Endometrial microvascular endothelial cells (primary cell): ENCODE data around the gene CYP26C1. TPM values are rescaled to one million over a fixed set of nuclear protein-coding genes. Genes with fewer than 3 reads are reported as not detected.

ENCODE experiments used
- in situ Hi-C: cut with HindIII; loops from 2 replicates; pipeline ENCODE4 v1.10.0; 2017; ENCODE audit warnings: low sequenced_read_pairs, low pct_unique_long_range_greater_than_20kb; ENCODE audit errors: inconsistent ontology term
- total RNA-seq: library from RNA; depleted of rRNA; stranded (reverse); fragments of >200 nt; gene quantifications from one replicate; pipeline ENCODE4 v1.2.3, GENCODE V29; 2015; ENCODE audit errors: inconsistent ontology term

CYP26C1 gene, protein sequence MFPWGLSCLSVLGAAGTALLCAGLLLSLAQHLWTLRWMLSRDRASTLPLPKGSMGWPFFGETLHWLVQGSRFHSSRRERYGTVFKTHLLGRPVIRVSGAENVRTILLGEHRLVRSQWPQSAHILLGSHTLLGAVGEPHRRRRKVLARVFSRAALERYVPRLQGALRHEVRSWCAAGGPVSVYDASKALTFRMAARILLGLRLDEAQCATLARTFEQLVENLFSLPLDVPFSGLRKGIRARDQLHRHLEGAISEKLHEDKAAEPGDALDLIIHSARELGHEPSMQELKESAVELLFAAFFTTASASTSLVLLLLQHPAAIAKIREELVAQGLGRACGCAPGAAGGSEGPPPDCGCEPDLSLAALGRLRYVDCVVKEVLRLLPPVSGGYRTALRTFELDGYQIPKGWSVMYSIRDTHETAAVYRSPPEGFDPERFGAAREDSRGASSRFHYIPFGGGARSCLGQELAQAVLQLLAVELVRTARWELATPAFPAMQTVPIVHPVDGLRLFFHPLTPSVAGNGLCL
- 0.56 TPM for total RNA-seq

DNA sequence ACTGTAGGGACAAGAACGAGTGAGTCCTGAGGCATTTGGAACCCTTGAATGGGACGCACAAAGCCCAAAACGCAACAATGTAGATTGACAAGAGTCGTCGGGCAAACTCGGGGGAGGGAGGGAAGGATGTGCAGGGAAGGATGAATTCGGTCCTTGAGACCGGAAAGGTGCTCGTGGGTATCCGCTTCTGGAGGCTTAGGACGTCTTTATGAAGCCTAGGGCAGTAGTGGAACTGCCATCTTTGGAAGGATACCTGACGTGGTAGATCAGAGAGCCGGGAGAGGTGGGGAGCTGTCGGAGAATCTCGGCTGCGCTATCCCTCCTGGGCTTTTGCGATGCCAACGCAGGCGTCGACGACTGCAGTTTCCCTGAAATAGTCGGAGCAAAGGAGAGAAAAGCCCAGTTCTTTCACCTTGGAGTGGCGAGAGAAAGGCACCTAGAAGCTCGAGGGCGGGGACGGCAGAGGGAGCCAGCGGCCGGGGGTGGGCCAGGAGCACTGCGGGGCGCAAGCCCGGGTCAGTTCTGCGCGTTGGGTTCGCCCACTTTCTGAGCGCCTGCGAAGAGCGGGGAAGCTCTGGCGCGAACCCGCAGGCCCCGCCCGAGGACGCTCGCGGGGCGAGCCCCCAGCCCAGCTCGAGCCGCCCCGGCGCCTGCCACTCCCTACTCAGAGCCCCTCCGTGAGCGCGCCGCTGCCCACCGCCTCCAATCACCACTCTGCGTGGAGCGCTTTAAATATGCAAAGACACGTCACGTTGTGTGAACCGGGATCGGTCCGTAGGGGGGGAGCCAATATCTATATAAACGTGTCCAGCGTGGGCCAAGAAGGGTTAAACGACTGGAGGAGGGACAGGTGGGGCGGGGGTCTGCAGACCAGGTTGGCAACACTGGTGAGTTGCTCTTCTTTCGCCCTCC, at the start of gene CYP26C1:
Gene CYP26C1, plus strand, starts transcription at position 824 of the 912 bp plus-strand sequence. CDS start 466 bp downstream, outside the sequence.
- in situ Hi-C loops = no loop called here

DNA sequence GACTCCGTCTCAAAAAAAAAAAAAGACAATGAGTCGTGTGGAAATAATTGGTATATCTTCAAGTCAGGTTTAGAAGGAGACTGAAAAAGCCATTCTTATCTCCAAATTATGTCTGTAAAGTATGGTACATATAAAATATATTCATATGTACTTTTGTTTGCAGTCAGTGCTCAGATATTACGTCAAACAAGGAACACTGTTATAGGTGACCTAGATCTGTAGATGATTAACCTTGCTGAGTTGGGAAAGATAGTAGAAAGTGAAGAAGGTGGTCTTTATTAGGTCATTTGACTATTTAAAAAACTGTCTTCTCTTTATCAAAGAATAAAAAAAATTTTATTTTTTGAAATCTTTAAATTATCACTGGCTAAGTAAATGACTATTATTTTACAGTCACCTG, 44.9 kb upstream of the CYP26C1 start:
- in situ Hi-C loops = no loop called here

DNA sequence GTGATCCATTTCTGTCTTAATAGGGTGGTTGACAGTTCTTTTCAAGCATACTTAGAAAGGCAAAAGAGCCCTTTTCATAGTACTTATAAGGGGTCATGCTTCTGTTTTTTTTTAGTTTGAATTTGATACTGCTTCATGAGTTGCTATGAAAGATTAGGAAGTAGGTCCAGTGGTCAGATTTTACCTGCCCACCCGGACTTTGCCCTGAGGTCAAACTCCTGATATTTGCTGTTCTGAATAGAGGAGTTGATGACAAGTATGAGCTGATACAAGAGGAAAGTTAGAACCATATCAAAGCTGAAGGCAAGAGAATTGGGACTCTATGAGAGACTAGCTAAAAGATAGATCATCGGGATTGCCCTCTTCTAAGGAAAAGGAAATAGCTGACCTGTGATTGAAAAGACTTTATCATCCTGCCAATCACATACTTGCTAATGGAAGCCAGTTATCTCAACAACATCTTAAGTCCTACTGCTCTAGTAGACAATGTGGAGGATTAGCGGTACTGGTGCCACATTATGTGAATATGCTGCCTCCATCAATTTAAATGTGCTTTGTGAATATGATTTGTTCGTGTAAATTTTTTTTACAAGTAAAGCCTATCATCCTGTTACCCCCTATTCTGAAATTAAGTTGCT, 37.5 kb upstream of the CYP26C1 start:
- in situ Hi-C loops = no loop called here

DNA sequence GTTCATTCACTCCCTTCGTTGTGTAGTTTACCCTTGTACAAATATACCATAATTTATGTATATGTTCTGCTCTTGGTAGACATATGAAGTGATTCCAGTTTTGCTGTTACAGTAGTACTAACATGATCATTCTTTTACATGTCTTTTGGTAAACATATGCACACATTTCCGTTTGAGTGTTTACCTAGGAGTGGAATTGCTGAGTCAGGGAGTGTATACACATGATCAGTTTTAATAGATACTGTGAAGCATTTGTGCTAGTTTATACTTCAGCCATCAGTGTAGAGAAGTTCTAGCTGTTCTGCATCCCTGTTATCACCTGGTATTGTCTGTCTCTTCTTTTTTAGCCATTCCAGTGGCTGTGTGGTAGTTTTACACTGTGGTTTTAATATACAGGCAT, 34.5 kb upstream of the CYP26C1 start:
- in situ Hi-C loops = no loop called here

DNA sequence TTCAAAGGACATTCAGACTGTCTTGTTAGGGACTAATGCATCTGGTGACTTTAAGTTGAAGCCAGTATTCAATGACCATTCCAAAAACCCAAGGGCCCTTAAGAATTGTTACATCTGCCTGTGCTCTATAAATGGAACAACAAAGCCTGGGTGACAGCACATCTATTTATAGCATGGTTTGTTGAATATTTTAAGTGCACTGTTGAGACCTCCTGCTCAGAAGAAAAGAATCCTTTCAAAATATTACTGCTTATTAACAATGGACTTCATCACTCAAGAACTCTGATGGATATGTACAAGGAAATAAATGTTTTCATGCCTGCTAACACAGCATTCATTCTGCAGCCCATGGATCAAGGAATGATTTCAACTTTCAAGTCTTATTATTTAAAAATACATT, 33.1 kb upstream of the CYP26C1 start:
- in situ Hi-C loops = no loop called here

DNA sequence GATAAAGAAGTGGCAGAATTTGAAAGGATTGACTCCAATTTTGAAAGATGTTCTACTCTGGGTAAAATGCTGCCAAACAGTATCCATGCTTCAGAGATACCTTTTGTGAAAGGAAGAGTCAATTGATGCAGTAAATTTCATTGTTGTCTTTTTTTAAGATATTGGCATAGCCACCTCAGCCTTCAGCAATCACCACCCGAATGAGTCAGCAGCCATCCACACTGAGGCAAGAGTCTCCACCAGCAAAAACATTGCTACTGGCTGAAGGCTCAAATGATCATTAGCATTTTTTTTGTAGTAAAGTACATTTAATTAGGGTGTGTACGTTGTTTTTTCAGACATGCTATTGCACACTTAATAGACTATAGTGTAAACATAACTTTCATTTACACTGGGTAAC, 31.7 kb upstream of the CYP26C1 start:
- in situ Hi-C loops = no loop called here

DNA sequence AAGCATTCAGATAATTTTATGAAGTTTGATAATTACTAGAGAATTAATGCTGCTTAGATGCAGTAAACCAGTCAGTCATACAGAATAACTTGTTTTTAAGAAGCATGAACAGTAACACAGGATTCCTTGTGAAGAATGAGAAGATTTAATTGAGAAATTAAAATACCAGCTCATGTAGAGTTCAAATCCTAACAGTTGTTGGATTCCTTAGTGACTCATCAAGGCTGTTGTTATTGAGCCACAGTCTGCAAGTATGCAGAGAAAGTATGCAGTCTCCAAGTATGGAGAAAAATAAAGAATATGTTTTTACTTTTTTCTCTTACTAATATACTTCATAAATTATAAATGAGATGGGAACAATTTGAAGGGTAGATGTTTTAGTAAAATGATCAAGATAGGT, 30.2 kb upstream of the CYP26C1 start:
- in situ Hi-C loops = no loop called here

DNA sequence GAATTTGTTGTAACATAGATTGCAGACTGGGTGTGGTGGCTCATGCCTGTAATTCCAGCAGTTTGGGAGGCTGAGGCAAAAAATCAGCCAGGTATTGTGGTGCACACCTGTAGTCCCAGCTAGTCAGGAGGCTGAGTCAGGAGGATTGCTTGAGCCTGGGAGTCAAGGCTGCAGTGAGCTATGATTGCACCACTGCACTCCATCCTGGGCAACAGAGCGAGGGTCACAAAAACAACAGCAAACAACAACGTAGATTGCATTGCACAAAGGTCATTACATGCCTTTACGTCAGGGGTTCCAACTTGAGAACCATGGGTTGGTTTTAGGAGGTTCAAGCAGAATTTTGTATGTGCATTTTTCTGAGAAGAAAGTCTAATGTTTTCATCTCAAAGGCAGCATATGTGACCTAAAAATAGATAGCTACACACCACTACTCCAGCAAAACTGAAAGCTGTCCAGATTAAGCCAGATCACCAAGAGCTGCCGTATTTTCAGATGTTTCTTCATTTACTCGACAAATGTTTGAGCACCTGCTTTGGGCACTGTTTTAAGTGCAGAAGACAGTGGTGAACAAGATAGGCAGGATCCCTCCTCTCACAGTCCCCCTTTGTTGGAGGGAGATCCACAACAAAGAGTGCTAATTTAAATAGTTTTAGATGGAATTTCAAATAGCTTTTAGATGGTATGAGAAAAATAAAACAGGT, 28.3 kb upstream of the CYP26C1 start:
- in situ Hi-C loops = no loop called here

DNA sequence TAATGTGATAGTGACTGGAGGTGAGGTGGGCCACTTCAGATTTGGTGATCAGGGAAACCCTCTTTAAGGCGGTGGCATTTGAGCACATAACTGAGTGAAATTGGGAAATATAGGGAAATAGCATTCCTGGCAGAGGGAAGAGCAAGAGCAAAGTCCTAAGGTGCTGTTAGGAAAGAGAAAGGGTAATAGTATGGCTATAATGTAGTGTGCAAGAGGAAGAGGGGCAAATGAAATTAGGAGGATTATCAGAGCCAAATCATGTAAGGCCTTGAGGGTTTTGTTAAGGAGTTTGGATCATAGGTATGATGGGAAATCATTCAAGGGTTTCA, 27.8 kb upstream of the CYP26C1 start:
- in situ Hi-C loops = no loop called here

DNA sequence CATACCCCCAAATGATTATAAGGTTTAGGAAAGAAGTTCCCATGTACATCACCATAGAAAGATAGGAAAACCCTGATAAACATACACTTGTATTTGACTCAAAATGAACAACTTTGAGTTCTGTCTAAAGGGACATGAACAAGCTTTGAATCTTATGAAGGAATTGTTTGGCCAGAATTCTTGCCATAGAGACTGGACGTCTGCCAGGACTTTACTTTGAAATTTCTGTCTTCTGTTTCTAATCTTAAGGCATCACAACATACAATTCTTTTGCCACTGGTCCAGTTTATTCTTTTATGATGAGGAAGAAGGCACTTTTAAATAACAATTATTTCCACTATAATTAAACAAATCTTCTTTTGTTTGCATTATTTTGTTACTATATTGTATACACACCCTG, 26.2 kb upstream of the CYP26C1 start:
- in situ Hi-C loops = no loop called here

DNA sequence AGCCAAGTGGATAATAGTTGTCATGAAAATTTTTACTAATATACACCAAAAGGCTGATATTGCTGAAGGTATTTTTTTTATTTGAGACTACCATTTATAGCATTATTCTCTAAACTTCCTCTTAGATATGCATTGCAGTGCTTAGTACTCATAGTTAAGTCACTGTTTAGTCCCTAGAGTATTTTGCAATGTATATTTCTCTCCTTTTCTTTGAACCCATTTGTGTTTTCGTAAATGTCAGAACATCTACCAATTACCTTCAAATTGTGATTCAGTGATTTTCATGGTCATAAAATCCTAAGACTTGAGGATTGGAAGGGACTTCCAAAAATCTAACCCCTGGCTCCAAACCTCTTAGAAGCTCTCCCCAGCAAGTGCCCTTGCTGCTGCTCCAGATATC, 21.5 kb upstream of the CYP26C1 start:
- in situ Hi-C loops = no loop called here

DNA sequence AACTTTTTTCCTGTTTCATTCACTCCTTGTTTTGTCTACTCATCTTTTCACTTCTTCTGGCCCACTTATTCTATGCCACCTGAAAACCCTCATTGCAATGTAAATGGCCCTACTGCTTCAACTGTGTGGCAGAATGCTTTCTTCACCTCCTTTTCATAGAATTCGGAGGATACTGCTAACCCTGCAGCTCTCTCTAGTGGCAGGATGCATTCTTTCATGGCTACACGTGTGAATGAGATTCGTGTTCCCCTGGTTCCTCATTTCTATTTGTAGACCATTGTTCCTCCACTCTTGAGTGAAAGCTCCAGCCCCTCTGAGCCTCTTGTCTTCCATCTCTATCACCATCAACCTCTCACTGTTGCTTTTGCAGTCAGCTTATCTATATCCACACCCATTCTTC, 20.9 kb upstream of the CYP26C1 start:
- in situ Hi-C loops = no loop called here

DNA sequence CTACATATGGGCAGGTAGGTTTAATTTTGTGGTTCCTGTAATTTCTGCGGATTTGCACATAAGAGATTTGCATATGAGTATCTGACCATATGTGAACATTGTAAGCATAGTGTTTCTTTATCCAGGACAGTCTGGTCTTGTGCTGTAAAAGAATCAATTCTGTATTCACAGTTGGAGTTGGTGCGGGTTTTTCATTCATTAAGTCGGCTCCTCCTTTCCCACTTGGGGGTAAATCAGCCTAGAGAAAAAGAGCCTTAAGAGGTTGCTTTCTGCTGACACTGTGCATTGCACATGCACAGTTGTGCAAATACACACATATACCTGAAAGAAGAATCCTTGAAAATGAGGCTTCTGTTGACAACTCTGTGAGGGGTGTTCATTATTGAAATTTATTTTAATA, 6.1 kb upstream of the CYP26C1 start:
- in situ Hi-C loops = no loop called here

DNA sequence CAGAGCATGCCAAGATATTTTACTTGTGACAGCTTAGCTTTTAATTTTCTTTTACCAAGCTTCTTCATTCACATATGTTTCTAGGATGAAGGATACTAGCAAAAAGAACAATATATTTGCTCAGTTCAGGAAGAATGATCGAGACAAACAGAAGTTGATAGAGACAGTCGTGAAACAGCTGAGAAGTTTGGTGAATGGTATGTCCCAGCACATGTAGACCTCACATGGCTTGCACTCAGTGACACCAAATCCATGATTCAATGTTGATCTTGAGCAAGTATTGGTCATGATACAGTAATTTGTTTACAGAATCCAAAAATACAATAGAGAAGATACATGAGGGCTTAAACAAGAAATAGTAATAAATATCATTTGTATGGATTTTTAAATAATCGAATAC, 2.5 kb upstream of the CYP26C1 start:
- in situ Hi-C loops = no loop called here

DNA sequence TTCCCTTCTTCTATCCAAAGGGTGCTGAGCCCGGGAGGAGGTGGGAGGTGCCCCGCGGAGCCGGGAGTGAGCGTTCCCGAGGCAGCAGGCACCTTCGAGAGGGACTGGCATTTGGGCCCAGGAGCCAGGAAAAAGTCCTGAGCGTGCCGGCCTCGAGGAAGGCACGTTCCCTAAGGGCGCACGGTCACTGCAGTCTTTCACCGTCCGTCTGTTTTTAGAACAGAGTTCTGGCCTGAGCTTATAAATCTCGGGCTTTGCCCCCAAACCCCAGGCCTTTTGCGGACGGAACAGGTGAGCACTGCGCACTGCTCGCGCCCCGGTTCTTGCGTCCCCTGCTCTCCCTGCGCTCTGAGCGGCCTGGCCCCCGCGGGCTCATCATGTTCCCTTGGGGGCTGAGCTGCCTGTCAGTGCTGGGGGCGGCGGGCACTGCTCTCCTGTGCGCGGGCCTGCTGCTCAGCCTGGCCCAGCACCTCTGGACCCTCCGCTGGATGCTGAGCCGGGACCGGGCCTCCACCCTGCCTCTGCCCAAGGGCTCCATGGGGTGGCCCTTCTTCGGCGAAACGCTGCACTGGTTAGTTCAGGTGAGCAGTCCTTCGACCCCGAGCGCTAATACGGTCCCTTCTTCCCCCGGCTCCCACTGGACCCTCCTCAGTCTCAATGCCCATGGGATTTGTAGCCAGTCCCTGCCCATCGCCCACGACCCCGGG, 442 bp downstream of the CYP26C1 start:
- in situ Hi-C loops = no loop called here

DNA sequence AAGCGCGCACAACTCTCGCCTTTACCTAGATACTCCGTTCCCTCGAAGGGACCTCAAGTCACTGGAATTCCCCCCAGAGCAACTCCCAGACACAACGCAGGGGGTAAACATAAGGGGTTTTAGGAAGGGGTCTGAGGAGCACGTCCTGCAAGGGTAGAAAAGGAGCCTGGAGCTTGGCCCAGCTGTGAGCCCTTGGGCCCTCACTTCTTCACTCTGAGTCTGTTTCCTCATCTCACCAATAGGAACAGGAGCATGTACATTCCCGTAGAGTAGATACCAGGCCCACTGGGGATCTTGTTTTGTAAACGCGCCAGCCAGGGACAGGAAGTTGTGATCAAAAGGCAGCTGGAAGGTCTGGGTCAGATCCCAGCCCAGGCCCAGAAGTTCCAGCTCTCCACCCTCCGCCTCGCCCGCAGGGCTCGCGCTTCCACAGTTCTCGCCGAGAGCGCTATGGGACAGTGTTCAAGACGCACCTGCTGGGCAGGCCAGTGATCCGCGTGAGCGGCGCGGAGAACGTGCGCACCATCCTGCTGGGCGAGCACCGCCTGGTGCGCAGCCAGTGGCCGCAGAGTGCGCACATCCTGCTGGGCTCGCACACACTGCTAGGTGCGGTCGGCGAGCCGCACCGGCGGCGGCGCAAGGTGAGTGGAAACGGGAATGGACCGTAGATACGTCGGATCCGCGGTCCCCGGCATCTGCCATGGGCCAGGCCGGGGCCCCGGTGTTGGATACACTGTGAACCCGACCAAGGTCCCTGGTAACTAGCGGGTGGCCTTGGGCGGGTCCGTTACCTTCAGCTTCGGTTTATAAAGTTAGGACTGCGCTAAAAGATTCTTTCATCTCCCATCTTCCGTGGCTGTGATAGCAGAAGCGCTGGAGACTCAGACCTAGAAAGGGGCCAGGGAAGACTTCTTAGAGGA, 1.3 kb downstream of the CYP26C1 start:
- in situ Hi-C loops = no loop called here

DNA sequence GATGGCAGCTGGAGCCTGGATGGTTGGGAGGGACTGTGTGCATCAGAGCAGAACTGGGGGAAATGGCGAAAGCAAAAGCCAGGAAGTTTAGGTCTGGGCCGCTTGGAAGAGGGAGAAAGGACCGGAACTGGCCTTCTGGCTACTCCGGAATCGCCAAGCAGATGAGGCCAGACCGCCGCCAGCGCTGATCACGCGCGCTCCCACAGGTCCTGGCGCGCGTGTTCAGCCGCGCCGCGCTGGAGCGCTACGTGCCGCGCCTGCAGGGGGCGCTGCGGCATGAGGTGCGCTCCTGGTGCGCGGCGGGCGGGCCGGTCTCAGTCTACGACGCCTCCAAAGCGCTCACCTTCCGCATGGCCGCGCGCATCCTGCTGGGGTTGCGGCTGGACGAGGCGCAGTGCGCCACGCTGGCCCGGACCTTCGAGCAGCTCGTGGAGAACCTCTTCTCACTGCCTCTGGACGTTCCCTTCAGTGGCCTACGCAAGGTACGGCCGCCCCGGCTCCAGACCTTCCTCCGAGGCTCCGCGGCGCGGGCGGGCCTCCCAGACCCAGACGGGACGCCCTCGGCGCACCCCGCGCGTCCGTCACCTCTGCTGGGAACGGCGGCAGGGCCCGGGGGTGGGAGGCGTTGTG, 2.0 kb downstream of the CYP26C1 start:
- in situ Hi-C loops = no loop called here
